GM12873 (cell line): Measurements from ENCODE around the gene CAPN6.

Experiments used
- CTCF ChIP-seq: IDR thresholded peaks from 2 replicates; pipeline ENCODE4 v1.5.1; 2012; ENCODE audit warnings: low read depth, mild to moderate bottlenecking, moderate library complexity, low read length, control low read depth; ENCODE audit not compliant: insufficient read depth; ENCODE audit errors: missing control alignments

The CAPN6 gene

DNA sequence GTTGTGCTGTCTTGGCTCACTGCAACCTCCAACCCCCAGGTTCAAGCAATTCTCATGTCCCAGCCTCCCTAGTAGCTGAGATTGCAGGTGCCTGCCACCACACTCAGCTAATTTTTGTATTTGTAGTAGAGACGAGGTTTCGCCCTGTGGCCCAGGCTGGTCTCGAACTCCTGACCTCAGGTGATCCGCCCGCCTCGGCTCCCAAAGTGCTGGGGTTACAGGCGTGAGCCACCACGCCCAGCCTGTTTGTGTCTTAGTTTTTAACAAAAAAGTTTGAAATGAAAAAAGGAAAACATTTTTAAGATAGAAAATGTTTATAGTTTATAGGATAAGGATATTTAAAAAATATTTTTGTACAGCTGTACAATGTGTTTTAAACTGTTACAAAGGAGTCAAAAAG is 62.4 kb downstream of the CAPN6 start:
- no peak for TF ChIP-seq CTCF

GRCh38 chrX:111200327-111200726 is 70.0 kb downstream of the CAPN6 start:
- no peak for TF ChIP-seq CTCF

DNA sequence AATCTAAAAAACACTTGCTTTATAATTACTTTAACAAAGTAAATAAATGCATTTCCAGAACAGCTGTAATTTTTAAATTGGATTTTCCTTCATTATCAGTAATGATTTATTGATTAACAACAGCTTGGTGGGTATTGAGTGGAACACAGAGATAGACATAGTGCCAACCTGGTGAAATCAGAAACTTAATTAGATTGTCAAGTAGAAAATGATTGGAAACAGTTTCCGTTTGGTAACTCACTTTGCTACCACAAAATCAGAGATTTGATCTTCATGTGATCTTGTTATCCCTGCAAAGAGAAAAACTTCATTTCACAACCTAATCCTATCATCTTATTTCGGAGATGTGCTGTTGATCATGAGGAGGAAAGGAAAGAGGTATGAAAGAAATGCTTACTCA is 70.8 kb downstream of the CAPN6 start:
- no peak for TF ChIP-seq CTCF
